LNCAP (cell line): ENCODE results near the gene PDE4D.

Experiments
- TF ChIP-seq, protein P1 (sequence below): fragments of 450-650 bp; IDR thresholded peaks from 2 replicates; pipeline ENCODE4 v1.5.1; 2017; ENCODE audit warnings: mild to moderate bottlenecking

PDE4D gene

DNA sequence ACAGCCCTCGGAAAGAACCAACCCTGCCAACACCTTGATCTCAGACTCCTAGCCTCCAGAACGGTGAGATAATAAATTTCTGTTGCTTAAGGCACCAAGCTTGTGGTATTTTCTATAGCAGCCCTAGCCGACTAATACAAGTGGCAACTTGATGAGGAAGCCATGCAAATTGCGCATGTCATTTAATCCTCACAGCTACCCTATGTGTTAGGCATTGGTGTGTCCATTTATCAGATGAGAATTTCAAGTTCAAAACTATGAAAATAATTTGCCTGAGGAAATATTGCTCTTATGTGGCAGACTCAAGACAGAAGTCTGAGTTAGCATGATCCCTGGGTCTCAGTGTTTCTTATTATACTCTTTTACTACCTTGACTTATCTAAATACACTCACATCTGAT is 264.0 kb downstream of the PDE4D start:
- TF ChIP-seq, protein P1, sequence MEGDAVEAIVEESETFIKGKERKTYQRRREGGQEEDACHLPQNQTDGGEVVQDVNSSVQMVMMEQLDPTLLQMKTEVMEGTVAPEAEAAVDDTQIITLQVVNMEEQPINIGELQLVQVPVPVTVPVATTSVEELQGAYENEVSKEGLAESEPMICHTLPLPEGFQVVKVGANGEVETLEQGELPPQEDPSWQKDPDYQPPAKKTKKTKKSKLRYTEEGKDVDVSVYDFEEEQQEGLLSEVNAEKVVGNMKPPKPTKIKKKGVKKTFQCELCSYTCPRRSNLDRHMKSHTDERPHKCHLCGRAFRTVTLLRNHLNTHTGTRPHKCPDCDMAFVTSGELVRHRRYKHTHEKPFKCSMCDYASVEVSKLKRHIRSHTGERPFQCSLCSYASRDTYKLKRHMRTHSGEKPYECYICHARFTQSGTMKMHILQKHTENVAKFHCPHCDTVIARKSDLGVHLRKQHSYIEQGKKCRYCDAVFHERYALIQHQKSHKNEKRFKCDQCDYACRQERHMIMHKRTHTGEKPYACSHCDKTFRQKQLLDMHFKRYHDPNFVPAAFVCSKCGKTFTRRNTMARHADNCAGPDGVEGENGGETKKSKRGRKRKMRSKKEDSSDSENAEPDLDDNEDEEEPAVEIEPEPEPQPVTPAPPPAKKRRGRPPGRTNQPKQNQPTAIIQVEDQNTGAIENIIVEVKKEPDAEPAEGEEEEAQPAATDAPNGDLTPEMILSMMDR: no peak

DNA sequence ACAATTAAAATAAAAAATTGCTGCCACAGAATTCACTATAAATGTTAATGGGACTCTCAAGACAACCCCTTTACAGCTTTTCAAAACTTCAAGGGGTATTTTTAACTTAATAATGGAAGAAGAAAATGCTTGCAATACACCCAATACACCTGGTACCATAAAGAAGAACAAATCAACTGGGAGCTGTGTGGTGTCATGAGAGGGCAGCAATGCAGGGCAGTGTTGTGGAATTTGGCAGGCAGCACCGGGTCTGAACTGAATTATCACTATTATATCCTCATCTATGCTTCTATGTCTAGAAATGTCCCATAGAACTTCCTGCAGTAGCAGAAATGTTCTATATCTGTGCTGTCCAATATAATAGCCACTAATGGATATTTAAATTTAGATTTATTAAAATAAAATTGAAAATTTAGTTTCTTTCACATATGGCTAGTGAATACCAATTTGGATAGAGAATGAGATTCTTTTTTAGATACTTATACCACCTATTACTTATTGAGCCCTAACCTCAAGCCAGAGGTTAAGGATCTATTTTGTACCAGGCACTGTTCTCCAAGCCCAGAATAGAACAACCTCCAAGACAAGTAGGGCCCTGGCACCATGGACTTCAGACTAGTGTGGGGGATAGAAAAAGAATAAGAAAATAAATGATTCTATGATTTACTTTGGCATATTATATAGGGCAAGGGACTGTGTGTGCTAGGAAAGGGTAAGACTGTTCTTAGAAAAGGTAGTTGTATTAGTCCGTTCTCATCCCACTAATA is 265.3 kb downstream of the PDE4D start:
- TF ChIP-seq, protein P1: no peak

DNA sequence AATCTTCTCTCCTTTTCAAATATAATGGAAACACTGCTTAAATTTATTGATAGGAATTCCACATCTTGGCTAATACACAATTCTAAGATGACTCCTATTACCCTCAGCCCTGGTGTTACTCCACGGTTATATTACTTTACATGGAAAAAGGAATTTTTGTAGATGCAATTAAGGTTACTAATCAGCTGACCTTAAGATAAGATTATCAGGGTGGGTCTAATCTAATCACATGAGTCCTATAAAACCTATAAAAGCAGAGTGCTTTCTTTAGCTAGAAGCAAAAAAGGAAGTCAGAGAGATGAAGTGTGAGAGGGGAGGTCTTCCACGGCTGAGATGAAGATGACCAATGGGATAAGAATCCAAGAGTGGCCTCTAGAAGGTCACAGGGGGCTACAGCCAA is 268.6 kb downstream of the PDE4D start:
- TF ChIP-seq, protein P1: no peak

DNA sequence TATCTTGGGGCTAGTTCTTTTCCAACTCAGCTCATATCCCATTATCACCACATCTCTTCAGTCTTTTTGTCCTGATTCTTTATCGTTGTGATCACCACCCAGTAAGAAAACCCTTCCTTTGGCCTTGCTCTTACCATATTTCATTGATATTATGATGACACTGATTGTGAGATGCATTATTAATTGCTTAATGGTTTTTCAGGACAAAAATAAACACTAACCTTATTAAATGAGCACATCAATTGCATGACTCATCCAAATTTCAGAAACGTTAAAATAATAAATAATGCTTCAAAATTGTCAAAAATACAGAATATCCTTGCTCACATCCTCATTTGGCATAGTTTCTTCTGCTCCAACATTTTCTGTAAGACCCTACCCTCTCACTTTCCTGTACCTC is 270.7 kb downstream of the PDE4D start:
- TF ChIP-seq, protein P1: no peak

DNA sequence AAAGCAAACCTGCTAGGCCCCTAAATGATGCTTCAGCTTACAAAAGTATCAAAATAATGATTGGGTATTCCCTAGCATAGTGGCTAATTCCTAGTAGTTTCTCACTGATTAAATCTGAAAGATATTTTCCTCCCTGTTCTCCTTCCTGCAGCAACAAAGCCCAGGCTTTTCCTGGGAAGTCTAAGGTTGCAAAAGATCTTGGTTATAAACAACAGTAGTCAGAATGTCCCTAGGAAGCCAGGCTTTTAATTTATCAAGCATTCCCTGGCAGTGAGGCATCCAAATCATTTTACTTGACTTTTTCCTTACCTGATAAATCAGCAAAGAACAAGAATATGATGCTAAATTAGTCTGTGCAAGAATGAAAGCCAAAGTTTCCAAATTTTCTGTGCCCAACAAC is 272.0 kb downstream of the PDE4D start:
- TF ChIP-seq, protein P1: no peak

DNA sequence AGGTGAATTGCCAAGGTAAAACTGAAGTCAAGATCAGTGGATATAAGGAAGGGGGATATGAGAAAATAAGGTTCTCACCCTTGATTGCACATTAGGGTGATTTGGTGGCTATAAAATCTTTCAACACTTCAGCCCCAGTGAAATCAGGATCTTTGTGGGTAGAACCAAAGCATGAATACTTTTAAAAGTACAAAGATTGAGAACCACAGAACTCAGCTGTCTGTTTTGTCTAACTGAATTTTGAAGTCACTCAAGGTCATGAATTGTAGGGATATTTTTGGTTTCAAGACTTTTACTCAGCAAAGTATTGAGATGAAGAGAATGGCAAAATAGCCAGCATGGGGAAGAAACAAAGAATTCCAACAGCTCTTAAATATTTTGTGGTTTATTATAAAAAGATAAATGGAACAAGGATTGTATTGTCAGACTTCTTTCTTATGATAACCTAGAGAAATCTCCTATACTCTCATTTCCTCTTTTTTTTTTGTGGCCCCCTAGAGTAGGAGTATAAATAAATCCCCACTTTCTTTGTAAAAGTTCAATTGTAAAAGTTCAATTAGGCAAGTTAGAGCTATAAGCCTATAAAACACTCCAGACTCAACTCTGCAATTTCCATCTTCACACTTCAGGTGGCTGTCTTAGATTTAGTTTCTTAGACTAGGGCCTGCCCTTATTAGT is 272.9 kb downstream of the PDE4D start:
- TF ChIP-seq, protein P1: no peak

DNA sequence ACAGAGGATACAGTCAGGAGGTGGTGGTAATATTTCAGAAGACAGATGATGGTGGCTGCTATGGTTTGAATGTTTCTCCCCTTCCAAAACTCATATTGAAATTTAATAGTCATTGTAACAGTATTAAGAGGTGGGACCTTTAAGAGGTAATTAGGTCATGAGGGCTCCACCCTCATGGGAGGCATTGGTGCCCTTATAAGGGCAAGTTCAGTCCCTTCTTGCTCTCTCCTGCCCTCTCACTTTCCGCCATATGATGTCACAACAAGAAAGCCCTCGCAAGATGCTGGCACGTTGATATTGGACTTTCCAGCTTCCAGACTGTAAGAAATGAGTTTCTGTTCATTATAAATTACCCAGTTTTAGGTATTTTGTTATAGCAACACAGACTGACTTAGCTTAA is 274.9 kb downstream of the PDE4D start:
- TF ChIP-seq, protein P1: no peak
